GM21723 (cell line): Measurements from ENCODE around the gene STXBP3.

Experiments
- ATAC-seq: cut with Tn5 transposase; IDR thresholded peaks from one replicate; pipeline ENCODE4 v1.9.1; 2021; ENCODE audit warnings: mild to moderate bottlenecking, moderate library complexity; ENCODE audit not compliant: unreplicated experiment

The STXBP3 gene

DNA sequence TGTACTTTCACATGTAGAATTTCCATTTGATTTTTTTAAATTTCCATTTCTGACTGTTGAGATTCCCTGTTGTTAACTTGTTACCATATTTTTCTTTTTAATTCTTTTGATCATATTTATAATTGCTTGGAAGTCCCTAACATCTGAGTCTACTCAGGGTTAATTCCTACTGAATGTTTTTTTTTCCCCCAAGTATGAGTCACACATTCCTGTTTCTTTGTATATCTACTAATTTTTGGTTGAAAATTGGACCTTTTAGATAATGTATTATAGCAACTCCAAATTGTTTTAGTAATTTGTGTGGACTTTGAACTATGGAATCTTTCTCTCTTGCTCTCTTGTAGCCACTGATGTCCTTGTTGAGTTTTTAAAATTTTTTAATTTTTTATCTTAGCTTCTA is 54.6 kb downstream of the STXBP3 start:
- no peak for ATAC-seq

GRCh38 chr1:108803548-108803947 is 57.1 kb downstream of the STXBP3 start:
- no peak for ATAC-seq

DNA sequence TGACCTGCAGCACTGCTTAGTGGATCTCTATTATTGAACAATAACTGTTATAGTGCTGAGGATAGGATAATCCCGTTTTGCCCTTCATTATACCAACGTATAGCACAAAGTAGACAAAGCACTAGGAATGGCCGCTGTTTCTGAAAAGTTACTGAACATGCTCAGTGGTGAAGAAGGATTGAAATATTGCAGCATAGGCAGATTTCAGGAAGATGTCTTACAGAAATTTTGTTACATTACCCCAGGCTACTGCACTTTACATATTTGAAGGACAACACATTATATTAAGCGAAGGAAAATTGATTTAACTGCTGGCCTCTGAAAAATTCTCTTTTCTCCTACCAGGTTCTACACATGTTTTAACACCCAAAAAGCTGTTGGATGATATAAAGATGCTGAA is 62.0 kb downstream of the STXBP3 start:
- ATAC-seq, result no peak

DNA sequence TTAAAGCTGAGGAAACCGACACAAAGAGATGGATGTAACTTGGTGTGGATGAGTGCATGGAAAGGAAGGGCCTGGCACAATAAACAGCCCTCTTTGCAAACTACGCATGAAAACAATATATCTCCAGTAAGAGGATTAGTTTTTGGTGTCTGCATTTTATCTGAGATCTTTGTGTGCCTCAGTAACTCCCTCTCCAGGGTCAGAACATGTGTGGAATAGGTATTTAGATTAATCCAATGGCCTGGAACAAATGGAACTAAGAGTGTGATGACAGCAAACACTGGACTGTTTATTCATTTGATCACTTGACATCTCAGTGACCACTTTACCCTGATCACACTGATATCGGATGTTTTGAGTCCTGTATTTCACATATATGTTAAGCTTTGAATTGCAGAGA is 65.1 kb downstream of the STXBP3 start:
- no peak for ATAC-seq

DNA sequence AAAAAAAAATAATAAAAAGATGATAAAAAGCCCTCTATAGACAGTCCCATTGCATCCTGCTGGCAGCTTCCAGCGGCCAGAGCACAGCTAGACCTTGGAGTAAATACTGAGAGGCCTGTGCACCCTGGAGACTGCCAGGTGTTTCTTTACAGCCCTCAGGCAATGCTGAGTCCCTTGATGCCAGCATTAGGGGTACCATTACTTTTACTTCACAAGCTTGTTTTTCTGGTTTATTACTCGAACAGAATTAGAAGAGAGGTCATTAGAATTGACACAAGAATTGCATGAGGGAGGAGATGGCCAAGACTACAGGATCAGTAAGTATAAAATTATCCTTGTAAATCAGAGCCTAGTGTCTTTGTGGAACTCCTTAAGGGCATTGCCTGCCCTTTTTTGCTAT is 66.9 kb downstream of the STXBP3 start:
- ATAC-seq, result no peak

GRCh38 chr1:108814343-108815125 is 68.1 kb downstream of the STXBP3 start:
- no peak for ATAC-seq

GRCh38 chr1:108815566-108815965 is 69.1 kb downstream of the STXBP3 start:
- ATAC-seq, result no peak

DNA sequence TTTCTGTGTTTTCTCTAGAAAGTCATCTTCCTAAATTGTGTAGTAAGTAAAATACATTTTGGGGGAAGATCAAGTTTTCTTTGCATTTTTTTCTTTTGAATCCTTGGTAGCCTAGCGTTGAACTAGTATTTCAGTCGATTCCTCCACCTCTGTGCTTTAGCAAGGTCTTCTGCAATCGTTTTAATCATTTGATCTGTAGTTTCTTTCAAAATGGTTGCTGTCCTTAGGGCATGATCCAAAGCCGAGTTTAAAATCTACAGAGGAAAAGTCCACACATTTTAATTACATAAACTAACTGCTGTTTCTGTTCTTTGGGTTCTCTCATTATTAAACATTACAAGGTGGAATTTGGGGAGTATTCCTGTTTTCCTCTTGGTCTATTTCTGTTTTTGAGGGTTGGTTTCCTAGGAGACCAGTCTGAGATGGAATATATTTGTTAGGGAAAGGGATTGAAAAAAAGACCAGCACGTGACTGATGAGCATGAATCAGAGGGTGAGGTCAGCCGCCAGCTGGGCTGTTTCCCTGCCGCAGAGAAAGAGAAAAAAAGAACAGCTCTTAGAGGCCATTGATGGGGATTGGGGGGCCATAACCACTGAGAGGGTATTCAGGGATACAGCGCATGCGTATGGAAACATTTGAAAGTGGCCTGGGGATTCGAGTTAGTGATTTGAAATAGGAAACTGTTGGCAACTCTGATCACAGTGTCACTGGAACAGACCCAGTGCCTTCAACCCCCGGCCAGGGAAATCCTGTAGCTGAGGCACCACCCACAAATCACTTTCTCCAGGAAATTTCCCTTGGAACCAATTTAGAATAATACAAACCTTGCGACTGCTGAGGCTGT is 69.8 kb downstream of the STXBP3 start:
- ATAC-seq, result no peak

DNA sequence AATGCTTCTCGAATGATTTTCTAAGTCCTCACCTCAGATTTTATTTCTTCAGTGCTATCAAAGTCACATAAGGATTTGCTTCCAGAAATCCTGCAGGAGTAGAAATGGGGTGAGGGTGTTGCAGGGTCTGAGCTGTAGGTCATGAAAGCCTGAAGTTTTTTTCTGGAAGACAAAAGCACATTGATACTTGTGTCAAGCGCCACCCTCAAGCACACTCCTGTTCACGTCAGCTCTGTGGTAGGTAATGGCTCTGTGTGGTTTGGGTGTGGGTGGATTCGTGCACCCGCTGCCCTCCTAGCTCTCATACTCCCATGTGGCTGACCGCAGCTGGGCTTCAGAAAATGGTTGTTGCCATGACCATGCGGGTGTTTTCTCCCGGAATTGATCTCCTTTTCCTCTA is 70.5 kb downstream of the STXBP3 start:
- no peak for ATAC-seq

GRCh38 chr1:108817811-108818210 is 71.3 kb downstream of the STXBP3 start:
- ATAC-seq, result no peak

- ATAC-seq, result no peak
Observed at GRCh38 chr1:108819878-108820277, 73.4 kb downstream of the STXBP3 start.

DNA sequence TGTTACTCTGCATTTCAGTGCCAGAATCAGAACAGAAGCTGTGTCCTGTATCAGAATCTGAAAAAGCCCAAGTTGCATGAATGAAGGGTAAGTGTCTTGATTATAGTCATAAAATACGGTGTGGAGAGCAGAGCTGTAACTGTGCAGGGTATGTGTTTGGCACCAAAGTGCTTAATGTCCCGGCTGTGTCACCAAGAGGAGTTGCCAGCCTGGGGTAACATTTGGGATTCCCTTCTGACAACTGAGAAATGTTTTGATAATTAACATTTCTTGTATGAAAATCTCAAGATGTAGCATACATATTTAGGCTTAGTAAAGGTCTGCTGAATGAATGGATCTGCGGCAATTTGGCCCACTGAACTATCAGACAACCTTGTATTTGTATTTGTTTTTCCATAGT is 77.2 kb downstream of the STXBP3 start:
- no peak for ATAC-seq

DNA sequence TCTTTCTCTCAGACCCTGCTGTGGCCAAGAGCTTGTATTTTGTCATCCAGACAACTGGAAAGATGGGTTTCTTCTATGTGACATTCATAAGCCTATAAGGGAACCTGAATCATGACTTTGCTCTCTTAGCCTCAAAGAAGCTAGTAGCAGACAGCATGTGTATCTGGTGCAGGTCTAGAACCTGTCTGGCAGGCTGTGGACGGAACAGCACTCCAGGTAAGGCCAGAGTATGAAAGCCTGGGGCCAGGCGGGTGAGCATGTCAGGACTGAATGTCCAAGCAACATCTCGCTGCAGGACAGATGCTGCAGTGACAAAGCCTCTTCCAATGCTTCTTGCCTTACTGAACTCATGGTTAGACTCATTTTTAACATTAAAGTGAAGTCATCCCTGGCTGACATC is 77.6 kb downstream of the STXBP3 start:
- no peak for ATAC-seq

- no peak for ATAC-seq
Observed at GRCh38 chr1:108826081-108826635, 79.7 kb downstream of the STXBP3 start.

GRCh38 chr1:108828074-108828961 is 81.8 kb downstream of the STXBP3 start:
- ATAC-seq, result peak; percentile 62

GRCh38 chr1:108829498-108829916 is 83.0 kb downstream of the STXBP3 start:
- ATAC-seq, result no peak

GRCh38 chr1:108830119-108831008 is 83.9 kb downstream of the STXBP3 start:
- no peak for ATAC-seq

DNA sequence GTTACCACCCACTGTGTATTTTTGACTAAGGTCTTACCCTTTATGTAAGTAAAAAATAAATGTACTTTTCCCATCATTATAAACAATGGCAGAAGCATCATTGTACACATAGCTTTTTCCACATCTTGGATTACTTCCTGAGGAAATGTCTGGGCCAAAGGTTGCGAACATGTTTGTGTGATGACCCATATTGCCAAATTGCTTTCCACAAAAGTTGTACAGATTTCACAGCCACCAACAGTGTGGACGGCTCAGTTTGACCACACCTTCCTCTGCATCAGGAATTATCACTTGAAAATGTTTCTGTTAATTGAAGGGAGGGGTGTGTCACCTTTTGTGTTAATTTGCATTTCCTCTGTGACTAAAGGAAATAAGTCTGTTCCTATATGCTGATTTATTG is 84.8 kb downstream of the STXBP3 start:
- ATAC-seq, result no peak

DNA sequence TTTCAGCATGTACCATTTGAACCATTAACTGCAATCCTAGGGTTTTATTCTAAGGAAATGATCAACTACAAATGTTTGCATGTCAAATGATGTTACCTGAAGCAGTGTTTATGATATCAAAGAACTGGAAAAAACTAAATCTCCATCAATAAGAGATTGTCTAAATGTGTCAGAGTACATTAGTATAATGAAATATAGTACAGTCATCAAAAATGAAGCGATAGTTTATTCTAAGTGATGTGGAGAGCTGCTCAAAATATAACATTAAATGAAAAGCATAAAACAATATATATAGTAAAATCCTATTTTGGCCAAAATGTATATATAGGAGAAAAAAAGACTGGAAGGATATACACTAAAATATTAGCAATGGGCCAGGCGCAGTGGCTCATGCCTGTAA is 86.5 kb downstream of the STXBP3 start:
- no peak for ATAC-seq

DNA sequence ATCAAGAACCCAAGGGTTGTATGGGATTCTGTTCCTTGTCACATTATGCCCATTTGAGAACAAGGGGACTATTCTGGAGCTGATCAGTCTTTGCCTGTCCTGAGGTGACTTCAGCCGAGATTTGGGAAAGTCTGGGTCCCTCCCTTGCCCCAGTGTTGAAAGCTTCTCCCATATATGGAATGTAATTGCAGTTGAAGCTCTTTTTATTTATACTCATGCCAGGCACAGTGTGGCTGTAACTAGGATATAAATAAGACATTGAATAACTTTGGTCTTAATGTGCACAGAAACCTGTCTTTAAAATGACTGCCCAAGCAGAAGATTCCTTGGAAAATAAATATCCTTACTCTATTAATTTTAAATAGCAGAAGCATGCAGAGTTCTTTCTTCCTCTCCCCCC is 95.2 kb downstream of the STXBP3 start:
- no peak for ATAC-seq
